Osteocyte (in vitro differentiated cells): ENCODE data around the gene FBRSL1. TPM values are rescaled to one million over a fixed set of nuclear protein-coding genes. Genes with fewer than 3 reads are reported as not detected.

Source experiments
- DNase-seq: peaks from one replicate; pipeline ENCODE4 v3.0.0; 2021; ENCODE audit warnings: mixed read lengths; ENCODE audit not compliant: unreplicated experiment; ENCODE audit errors: extremely low spot score
- H3K27ac Mint-ChIP-seq: one replicate; pipeline ENCODE4 v1.8.0; 2021; ENCODE audit warnings: mild to moderate bottlenecking, mixed read lengths; ENCODE audit not compliant: unreplicated experiment
- H3K27me3 Mint-ChIP-seq: one replicate; pipeline ENCODE4 v1.8.0; 2021; ENCODE audit warnings: mixed read lengths; ENCODE audit not compliant: unreplicated experiment
- H3K36me3 Mint-ChIP-seq: one replicate; pipeline ENCODE4 v1.8.0; 2021; ENCODE audit warnings: mixed read lengths; ENCODE audit not compliant: unreplicated experiment
- H3K4me1 Mint-ChIP-seq: one replicate; pipeline ENCODE4 v1.8.0; 2021; ENCODE audit warnings: mixed read lengths; ENCODE audit not compliant: unreplicated experiment
- H3K4me3 Mint-ChIP-seq: one replicate; pipeline ENCODE4 v1.8.0; 2021; ENCODE audit warnings: mild to moderate bottlenecking, moderate library complexity, mixed read lengths; ENCODE audit not compliant: unreplicated experiment
- H3K9me3 Mint-ChIP-seq: one replicate; pipeline ENCODE4 v1.8.0; 2021; ENCODE audit warnings: mixed read lengths; ENCODE audit not compliant: unreplicated experiment
- CTCF ChIP-seq: fragments of 200-600 bp; sonication (generic); IDR thresholded peaks from 2 replicates; pipeline ENCODE4 v1.5.0; 2021; ENCODE audit warnings: antibody characterized with exemption, mild to moderate bottlenecking, moderate library complexity
- total RNA-seq: library from RNA; stranded (reverse); gene quantifications from 2 replicates; pipeline ENCODE4 v1.2.1, GENCODE V29; 2021

Gene FBRSL1
- total RNA-seq, 1 donor from 2014 or later: 46.2 TPM

GRCh38 chr12:132481345-132481744 is 8.6 kb upstream of the FBRSL1 start:
- no peaks in the 10 kb centered on the region for H3K9me3 Mint-ChIP-seq
- no peaks in the 10 kb centered on the region for H3K4me1 Mint-ChIP-seq
- TF ChIP-seq CTCF: no peak

GRCh38 chr12:132481771-132482745 is 7.9 kb upstream of the FBRSL1 start:
- no peaks in the 10 kb centered on the region for H3K4me1 Mint-ChIP-seq

More at GRCh38 chr12:132481345-132481744, 8.6 kb upstream of the FBRSL1 start:
- no peak for DNase-seq
- Mint-ChIP-seq H3K27me3 (peaks cover 32% of the 10 kb centered on the region), H3K36me3 (no peaks in the 10 kb centered on the region), H3K27ac (no peak overlapping the region), H3K4me3 (no peak overlapping the region)

GRCh38 chr12:132482771-132483170 is 7.2 kb upstream of the FBRSL1 start:
- Mint-ChIP-seq H3K4me3 (no peak overlapping the region), H3K27ac (no peak overlapping the region), H3K4me1 (no peaks in the 10 kb centered on the region), H3K36me3 (no peaks in the 10 kb centered on the region), H3K27me3 (peaks cover 32% of the 10 kb centered on the region), H3K9me3 (no peaks in the 10 kb centered on the region)
- TF ChIP-seq CTCF: no peak
- DNase-seq: no peak

More at GRCh38 chr12:132481771-132482745, 7.9 kb upstream of the FBRSL1 start:
- Mint-ChIP-seq H3K9me3 (no peaks in the 10 kb centered on the region), H3K27ac (no peak overlapping the region), H3K4me3 (no peak overlapping the region), H3K36me3 (no peaks in the 10 kb centered on the region), H3K27me3 (peaks cover 32% of the 10 kb centered on the region)
- no peak for DNase-seq
- no peak for TF ChIP-seq CTCF

GRCh38 chr12:132483208-132483607 is 6.7 kb upstream of the FBRSL1 start:
- no peaks in the 10 kb centered on the region for H3K36me3 Mint-ChIP-seq
- no peaks in the 10 kb centered on the region for H3K4me1 Mint-ChIP-seq
- peaks cover 32% of the 10 kb centered on the region for H3K27me3 Mint-ChIP-seq

More at GRCh38 chr12:132483208-132483607, 6.7 kb upstream of the FBRSL1 start:
- no peak overlapping the region for H3K4me3 Mint-ChIP-seq
- no peaks in the 10 kb centered on the region for H3K9me3 Mint-ChIP-seq
- DNase-seq: no peak
- H3K27ac Mint-ChIP-seq: no peak overlapping the region
- TF ChIP-seq CTCF: no peak
